Measurements from ENCODE around the gene ZNF860.

The ZNF860 gene

GRCh38 chr3:31937225-31937624 lies 44.3 kb upstream of the ZNF860 start:
- H3K9me3 ChIP-seq, result no peaks in the 10 kb centered on the region
- H3K4me3 ChIP-seq (ENCODE audit: low read depth in 1 of 2, low read length in 1 of 2), result no peak overlapping the region
- no peak for TF ChIP-seq CTCF (IDR thresholded peaks at IDR 0.05)
- no peak overlapping the region for H3K27ac ChIP-seq
- no peaks in the 10 kb centered on the region for H3K4me1 ChIP-seq (ENCODE audit: control insufficient read depth in 1 of 2, insufficient read depth in 1 of 2, low read depth in 1 of 2, low read length in 1 of 2)
- no peaks in the 10 kb centered on the region for H3K27me3 ChIP-seq
- H3K36me3 ChIP-seq, result no peaks in the 10 kb centered on the region

GRCh38 chr3:31942446-31942845 lies 39.1 kb upstream of the ZNF860 start:
- H3K27ac ChIP-seq, result no peak overlapping the region

GRCh38 chr3:31943041-31943440 lies 38.5 kb upstream of the ZNF860 start:
- Histone ChIP-seq H3K4me3 (ENCODE audit: low read depth in 1 of 2, low read length in 1 of 2) (no peak overlapping the region), H3K9me3 (no peaks in the 10 kb centered on the region), H3K4me1 (ENCODE audit: control insufficient read depth in 1 of 2, insufficient read depth in 1 of 2, low read depth in 1 of 2, low read length in 1 of 2) (no peaks in the 10 kb centered on the region), H3K36me3 (no peaks in the 10 kb centered on the region), H3K27ac (no peak overlapping the region), H3K27me3 (peaks cover 18% of the 10 kb centered on the region)
- no peak for TF ChIP-seq CTCF (IDR thresholded peaks at IDR 0.05)

More at GRCh38 chr3:31942446-31942845, 39.1 kb upstream of the ZNF860 start:
- no peak overlapping the region for H3K4me3 ChIP-seq (ENCODE audit: low read depth in 1 of 2, low read length in 1 of 2)
- H3K4me1 ChIP-seq (ENCODE audit: control insufficient read depth in 1 of 2, insufficient read depth in 1 of 2, low read depth in 1 of 2, low read length in 1 of 2), result no peaks in the 10 kb centered on the region
- TF ChIP-seq CTCF (IDR thresholded peaks at IDR 0.05), result no peak
- H3K9me3 ChIP-seq, result no peaks in the 10 kb centered on the region
- peaks cover 12% of the 10 kb centered on the region for H3K27me3 ChIP-seq
- no peaks in the 10 kb centered on the region for H3K36me3 ChIP-seq

- H3K4me3 ChIP-seq (ENCODE audit: low read depth in 1 of 2, low read length in 1 of 2), result no peak overlapping the region
- H3K27me3 ChIP-seq, result peaks cover 27% of the 10 kb centered on the region
- H3K36me3 ChIP-seq, result no peaks in the 10 kb centered on the region
- H3K9me3 ChIP-seq, result no peaks in the 10 kb centered on the region
- H3K27ac ChIP-seq, result no peak overlapping the region
- no peaks in the 10 kb centered on the region for H3K4me1 ChIP-seq (ENCODE audit: control insufficient read depth in 1 of 2, insufficient read depth in 1 of 2, low read depth in 1 of 2, low read length in 1 of 2)
- no peak for TF ChIP-seq CTCF (IDR thresholded peaks at IDR 0.05)
These were observed 35.9 kb upstream of the ZNF860 start for GRCh38 chr3:31945738-31946052.

- peaks cover 29% of the 10 kb centered on the region for H3K27me3 ChIP-seq
- H3K9me3 ChIP-seq, result no peaks in the 10 kb centered on the region
- no peak overlapping the region for H3K27ac ChIP-seq
- no peaks in the 10 kb centered on the region for H3K36me3 ChIP-seq
- no peak for TF ChIP-seq CTCF (IDR thresholded peaks at IDR 0.05)
- H3K4me1 ChIP-seq (ENCODE audit: control insufficient read depth in 1 of 2, insufficient read depth in 1 of 2, low read depth in 1 of 2, low read length in 1 of 2), result no peaks in the 10 kb centered on the region
- no peak overlapping the region for H3K4me3 ChIP-seq (ENCODE audit: low read depth in 1 of 2, low read length in 1 of 2)
These were observed 35.0 kb upstream of the ZNF860 start for GRCh38 chr3:31946484-31947081.

- no peak for TF ChIP-seq CTCF (IDR thresholded peaks at IDR 0.05)
- Histone ChIP-seq H3K27me3 (peaks cover 30% of the 10 kb centered on the region), H3K9me3 (no peaks in the 10 kb centered on the region), H3K4me3 (ENCODE audit: low read depth in 1 of 2, low read length in 1 of 2) (no peak overlapping the region), H3K4me1 (ENCODE audit: control insufficient read depth in 1 of 2, insufficient read depth in 1 of 2, low read depth in 1 of 2, low read length in 1 of 2) (no peaks in the 10 kb centered on the region), H3K27ac (no peak overlapping the region), H3K36me3 (no peaks in the 10 kb centered on the region)
These were observed 34.4 kb upstream of the ZNF860 start for GRCh38 chr3:31947162-31947561.

Measured in neutrophil (primary cell).